Esophagus muscularis mucosa (tissue), 4 donors: ENCODE results near the gene NREP. TPM values are rescaled to one million over a fixed set of nuclear protein-coding genes. Genes with fewer than 3 reads are reported as not detected.

Source experiments
- DNase-seq: peaks from one replicate; pipeline ENCODE4 v3.0.0-alpha.2; 2017; ENCODE audit errors: extremely low spot score
- H3K27ac ChIP-seq, 4 donors: fragments of 200-600 bp; sonication (generic); replicated peaks in 1 of 4; 1 replicate in 3 of 4; 2 replicates in 1 of 4; pipeline ENCODE4 v1.5.1; 2016 to 2019; ENCODE audit warnings: mild to moderate bottlenecking in 1 of 4
- H3K27me3 ChIP-seq, 4 donors: fragments of 200-600 bp; sonication (generic); one replicate each; pipeline versions ENCODE4 v1.5.1 to v1.6.0; 2016 to 2019
- H3K36me3 ChIP-seq, 4 donors: fragments of 200-600 bp; sonication (generic); one replicate each; pipeline ENCODE4 v1.5.1; 2016 to 2019
- H3K4me1 ChIP-seq, 4 donors: fragments of 200-600 bp; sonication (generic); one replicate each; pipeline ENCODE4 v1.5.1; 2016 to 2019
- H3K4me3 ChIP-seq, 4 donors: fragments of 200-600 bp; sonication (generic); 1 replicate in 2 of 4; 2 replicates in 2 of 4; pipeline ENCODE4 v1.5.1; 2016 to 2019; ENCODE audit warnings: mild to moderate bottlenecking in 4 of 4, moderate library complexity in 1 of 4
- H3K9me3 ChIP-seq, 4 donors: fragments of 200-600 bp; sonication (generic); 1 replicate in 3 of 4; 2 replicates in 1 of 4; pipeline ENCODE4 v1.5.1; 2016 to 2019
- CTCF ChIP-seq, 3 experiments: fragments of 200-600 bp in 2 of 3; fragments of 450-650 bp in 1 of 3; sonication (generic) in 2 of 3; IDR thresholded peaks; one replicate each; pipeline ENCODE4 v1.5.1; 2017 to 2019; ENCODE audit warnings: antibody characterized with exemption in 3 of 3, mild to moderate bottlenecking in 2 of 3, moderate library complexity in 1 of 3
- EP300 ChIP-seq: sonication (generic); formaldehyde crosslinking; IDR thresholded peaks from one replicate; pipeline ENCODE4 v1.6.1; 2017; ENCODE audit warnings: antibody characterized with exemption
- POLR2A ChIP-seq: fragments of 450-650 bp; IDR thresholded peaks from one replicate; pipeline ENCODE4 v1.6.1; 2017; ENCODE audit warnings: antibody characterized with exemption, moderate library complexity, mild to moderate bottlenecking, low read depth
- POLR2AphosphoS5 ChIP-seq, 2 donors: sonication (generic); formaldehyde crosslinking; IDR thresholded peaks; one replicate each; pipeline ENCODE4 v1.6.1; 2017; ENCODE audit warnings: antibody characterized with exemption in 2 of 2
- WGBS: methylation state at CpG from one replicate; pipeline ENCODE4 v1.1.5; 2018; 5-methylcytosine and 5-hydroxymethylcytosine counted together
- intact Hi-C: fragments of 100-400 bp; cut with DNase I; formaldehyde crosslinking; loops from one replicate; pipeline ENCODE4 v1.15.1; 2023
- total RNA-seq, 4 donors: library from RNA; depleted of rRNA; stranded (reverse); fragments of >200 nt; gene quantifications; one replicate each; pipeline versions ENCODE4 v1.1.0 to v1.2.1, GENCODE V29; 2016

NREP gene
- total RNA-seq, 4 donors from 2014 or later: 6.0 to 19.8 (median 10.5) TPM

GRCh38 chr5:111691914-111692313 is 65.1 kb downstream of the NREP start:
- DNase-seq: no peak
- no peak overlapping the region for H3K4me3 ChIP-seq
- 82% methylated on average over 2 of the region's 2 CpGs for WGBS
- H3K4me1 ChIP-seq: peaks cover 0 to 2% (median 2%) of the 10 kb centered on the region in 4 donors
- H3K27me3 ChIP-seq: no peaks in the 10 kb centered on the region
- H3K9me3 ChIP-seq: no peaks in the 10 kb centered on the region
- H3K36me3 ChIP-seq: no peaks in the 10 kb centered on the region
- intact Hi-C loops: no loop called here
- no peak overlapping the region for H3K27ac ChIP-seq
- TF ChIP-seq POLR2A (no peak), POLR2AphosphoS5 (IDR thresholded peaks at IDR 0.05) (no peak), EP300 (no peak), CTCF (IDR thresholded peaks at IDR 0.05) (no peak)

- Histone ChIP-seq H3K36me3 (no peaks in the 10 kb centered on the region), H3K4me1 (no peaks in the 10 kb centered on the region), H3K27ac (no peak overlapping the region), H3K4me3 (no peak overlapping the region), H3K9me3 (no peaks in the 10 kb centered on the region), H3K27me3 (no peaks in the 10 kb centered on the region)
- DNase-seq: no peak
- intact Hi-C loops: no loop called here
- no peak for TF ChIP-seq POLR2AphosphoS5 (IDR thresholded peaks at IDR 0.05)
- TF ChIP-seq EP300: no peak
- 91% methylated on average over 3 of the region's 3 CpGs for WGBS
These were observed 65.5 kb downstream of the NREP start for GRCh38 chr5:111691508-111691907.

- DNase-seq: no peak
- WGBS: 71% methylated on average over 1 of the region's 1 CpG
- no peak for TF ChIP-seq EP300
- no peak for TF ChIP-seq CTCF (IDR thresholded peaks at IDR 0.05)
- TF ChIP-seq POLR2AphosphoS5 (IDR thresholded peaks at IDR 0.05): no peak
- TF ChIP-seq POLR2A: no peak
- no peak overlapping the region for H3K27ac ChIP-seq
- intact Hi-C loops: loop anchor here (10.0 kb wide), 1 partner anchor 135 kb away; no protein-coding TSS in a partner anchor
- no peak overlapping the region for H3K4me3 ChIP-seq
- no peaks in the 10 kb centered on the region for H3K36me3 ChIP-seq
- no peaks in the 10 kb centered on the region for H3K9me3 ChIP-seq
- no peaks in the 10 kb centered on the region for H3K27me3 ChIP-seq
- H3K4me1 ChIP-seq: no peaks in the 10 kb centered on the region
These were observed 67.5 kb downstream of the NREP start for GRCh38 chr5:111689357-111689935.

- intact Hi-C loops: loop anchor here (10.0 kb wide), 1 partner anchor 131 kb away; no protein-coding TSS in a partner anchor
- peaks cover 7 to 14% (median 11%) of the 10 kb centered on the region in 4 donors for H3K4me1 ChIP-seq
- 100% methylated on average over 3 of the region's 3 CpGs for WGBS
- no peak for DNase-seq
- TF ChIP-seq POLR2AphosphoS5 (IDR thresholded peaks at IDR 0.05) (no peak), EP300 (no peak), CTCF (IDR thresholded peaks at IDR 0.05) (no peak), POLR2A (no peak)
- no peaks in the 10 kb centered on the region for H3K27me3 ChIP-seq
- H3K27ac ChIP-seq: no peak overlapping the region
- H3K9me3 ChIP-seq: no peaks in the 10 kb centered on the region
- H3K36me3 ChIP-seq: no peaks in the 10 kb centered on the region
- H3K4me3 ChIP-seq: no peak overlapping the region
These were observed 71.0 kb downstream of the NREP start for GRCh38 chr5:111685969-111686368.

GRCh38 chr5:111682641-111683040 is 74.4 kb downstream of the NREP start:
- H3K4me3 ChIP-seq: no peak overlapping the region
- peaks cover 14 to 21% (median 18%) of the 10 kb centered on the region in 4 donors for H3K4me1 ChIP-seq
- no peak for TF ChIP-seq CTCF (IDR thresholded peaks at IDR 0.05)
- TF ChIP-seq POLR2AphosphoS5 (IDR thresholded peaks at IDR 0.05): no peak
- no peak for TF ChIP-seq POLR2A
- no peak for TF ChIP-seq EP300
- WGBS: 93% methylated on average over 6 of the region's 6 CpGs
- H3K9me3 ChIP-seq: no peaks in the 10 kb centered on the region
- H3K36me3 ChIP-seq: no peaks in the 10 kb centered on the region
- intact Hi-C loops: loop anchor here (10.0 kb wide), 1 partner anchor 128 kb away; no protein-coding TSS in a partner anchor
- H3K27ac ChIP-seq: no peak overlapping the region
- no peaks in the 10 kb centered on the region for H3K27me3 ChIP-seq
- no peak for DNase-seq
